Endothelial cell of umbilical vein (primary cell): ENCODE results near the gene SLC38A4. TPM values are rescaled to one million over a fixed set of nuclear protein-coding genes. Genes with fewer than 3 reads are reported as not detected.

Experiments
- BruUV-seq: library from RNA; stranded (reverse); fragments of 400-500 nt; replicated peaks from 2 replicates; lab custom pipeline; 2021; lab: Mats Ljungman, UMichigan
- CTCF ChIA-PET: fragments of 300-600, 350-600 bp; sonication (Branson Sonifier 250); formaldehyde crosslinking; loops from one replicate; lab custom pipeline; 2021; ENCODE audit warnings: antibody characterized with exemption, inconsistent platforms; lab: Charles Lee
- POLR2A ChIA-PET: fragments of 300-600, 350-600 bp; sonication (Branson Sonifier 250); formaldehyde crosslinking; loops from one replicate; lab custom pipeline; 2021; ENCODE audit warnings: antibody characterized with exemption, inconsistent platforms; lab: Charles Lee
- DNase-seq: peaks from one replicate; pipeline ENCODE4 v3.0.0-alpha.2; 2011; ENCODE audit warnings: low read depth, low spot score
- FAIRE-seq: peaks from 2 replicates; lab custom pipeline; 2011; peaks lifted over from hg19 to GRCh38; lab: Jason Lieb, UNC
- H2AFZ ChIP-seq: 2 replicates; pipeline ENCODE4 v1.6.0; 2012; ENCODE audit warnings: low read depth, low read length, control low read depth, inconsistent platforms
- H3K27ac ChIP-seq: 2 replicates; pipeline ENCODE4 v1.5.1; 2011; ENCODE audit warnings: low read depth, mild to moderate bottlenecking, control low read depth, low read length, moderate library complexity; ENCODE audit not compliant: insufficient read depth
- H3K27me3 ChIP-seq, 2 experiments: 2 replicates each; pipeline versions ENCODE4 v1.6.0 to v1.6.1; 2011; ENCODE audit warnings: low read length in 2 of 2, mixed read lengths in 1 of 2; ENCODE audit not compliant: control insufficient read depth in 2 of 2, insufficient read depth in 2 of 2
- H3K36me3 ChIP-seq, 2 experiments: 2 replicates in 1 of 2; 3 replicates in 1 of 2; pipeline ENCODE4 v1.5.1; 2011; ENCODE audit warnings: low read length in 2 of 2, mild to moderate bottlenecking in 1 of 2, moderate library complexity in 1 of 2; ENCODE audit not compliant: control insufficient read depth in 2 of 2, insufficient read depth in 2 of 2; ENCODE audit errors: extremely low read depth in 1 of 2
- H3K4me1 ChIP-seq: 3 replicates; pipeline ENCODE4 v1.5.1; 2011; ENCODE audit warnings: mild to moderate bottlenecking, low read length; ENCODE audit not compliant: control insufficient read depth, insufficient read depth; ENCODE audit errors: extremely low read depth
- H3K4me2 ChIP-seq: 2 replicates; pipeline ENCODE4 v1.6.1; 2011; ENCODE audit warnings: low read length, control low read depth, mixed read lengths; ENCODE audit not compliant: insufficient read depth
- H3K4me3 ChIP-seq, 3 experiments: fragments of 200-600 bp in 1 of 3; sonication (generic), shearing (Covaris generic) in 1 of 3; replicated peaks in 1 of 3; 2 replicates each; pipeline ENCODE4 v1.5.1; 2011 to 2016; ENCODE audit warnings: control low read depth in 3 of 3, low read length in 3 of 3, mild to moderate bottlenecking in 2 of 3, inconsistent platforms in 1 of 3, low read depth in 1 of 3, moderate library complexity in 1 of 3; ENCODE audit not compliant: insufficient read depth in 1 of 3
- H3K79me2 ChIP-seq: 2 replicates; pipeline ENCODE4 v1.6.0; 2012; ENCODE audit warnings: low read length, inconsistent platforms; ENCODE audit not compliant: control insufficient read depth, insufficient read depth
- H3K9ac ChIP-seq: replicated peaks from 2 replicates; pipeline ENCODE3; 2011; ENCODE audit warnings: low read length, control low read depth; ENCODE audit not compliant: insufficient read depth; ENCODE audit errors: extremely low read depth
- H3K9me1 ChIP-seq: replicated peaks from 3 replicates; pipeline ENCODE4 v1.6.0; 2011; ENCODE audit warnings: mild to moderate bottlenecking, low read length; ENCODE audit not compliant: control insufficient read depth, insufficient read depth; ENCODE audit errors: extremely low read depth
- H3K9me3 ChIP-seq: replicated peaks from 2 replicates; pipeline ENCODE4 v1.5.1; 2012; ENCODE audit warnings: low read length, inconsistent platforms; ENCODE audit not compliant: control insufficient read depth, insufficient read depth
- H4K20me1 ChIP-seq: replicated peaks from 2 replicates; pipeline ENCODE3; 2011; ENCODE audit warnings: mild to moderate bottlenecking, low read length; ENCODE audit not compliant: control insufficient read depth, insufficient read depth; ENCODE audit errors: extremely low read depth
- CTCF ChIP-seq, 2 donors: IDR thresholded peaks; 1 replicate in 1 of 2; 2 replicates in 1 of 2; pipeline ENCODE4 v1.5.1; 2011; ENCODE audit warnings: low read length in 2 of 2, mild to moderate bottlenecking in 2 of 2, moderate library complexity in 2 of 2, control low read depth in 1 of 2, inconsistent platforms in 1 of 2, low read depth in 1 of 2; ENCODE audit not compliant: insufficient read depth in 1 of 2; ENCODE audit errors: extremely low read depth in 1 of 2
- EZH2 ChIP-seq: IDR thresholded peaks from 2 replicates; pipeline ENCODE4 v1.6.1; 2012; ENCODE audit warnings: borderline replicate concordance, low read depth, mild to moderate bottlenecking, moderate library complexity, low read length, inconsistent platforms; ENCODE audit not compliant: severe bottlenecking
- FOS ChIP-seq: IDR thresholded peaks from 2 replicates; pipeline ENCODE4 v1.6.1; 2011; ENCODE audit warnings: mild to moderate bottlenecking, low read length, moderate library complexity, borderline replicate concordance; ENCODE audit not compliant: insufficient read depth
- GATA2 ChIP-seq: IDR thresholded peaks from 2 replicates; pipeline ENCODE4 v1.7.0; 2011; ENCODE audit warnings: low read depth, mild to moderate bottlenecking, moderate library complexity, mixed read lengths, low read length; ENCODE audit not compliant: insufficient read length, insufficient read depth
- JUN ChIP-seq: IDR thresholded peaks from 2 replicates; pipeline ENCODE4 v1.6.1; 2011; ENCODE audit warnings: borderline replicate concordance, low read depth; ENCODE audit not compliant: insufficient read length, insufficient read depth
- MYC ChIP-seq: IDR thresholded peaks from one replicate; pipeline ENCODE4 v1.6.1; 2011; ENCODE audit warnings: mild to moderate bottlenecking, low read depth, low read length
- POLR2A ChIP-seq: IDR thresholded peaks from 2 replicates; pipeline ENCODE4 v1.6.1; 2012; ENCODE audit warnings: low read depth, mild to moderate bottlenecking, control low read depth, low read length
- POLR2AphosphoS5 ChIP-seq: IDR thresholded peaks from 2 replicates; pipeline ENCODE4 v1.6.1; 2012; ENCODE audit warnings: low read depth, mild to moderate bottlenecking, control low read depth, low read length, moderate library complexity; ENCODE audit not compliant: insufficient read depth
- dilution Hi-C: fragments of 300-500 bp; cut with MboI; formaldehyde crosslinking; loops from one replicate; pipeline ENCODE4 v1.15.0; 2019; ENCODE audit warnings: low sequenced_read_pairs; ENCODE audit not compliant: extremely low pct_ligation_motif_present
- intact Hi-C: fragments of 100-400 bp; cut with micrococcal nuclease; formaldehyde crosslinking; loops from one replicate; pipeline ENCODE4 v1.10.0; 2022
- polyA plus RNA-seq, 4 experiments: library from polyadenylated mRNA; depleted of rRNA in 3 of 4; stranded (reverse) in 3 of 4; unstranded in 1 of 4; fragments of >200 nt; gene quantifications; 2 replicates each; pipeline versions ENCODE4 v1.2.1 to v1.2.3, GENCODE V29; 2011 to 2012; ENCODE audit warnings: missing spikeins in 1 of 4
- total RNA-seq: library from RNA; stranded (reverse); gene quantifications from 2 replicates; pipeline ENCODE4 v1.2.3, GENCODE V29; 2021
- TF ChIP-seq, protein P1 (sequence below): IDR thresholded peaks from 2 replicates; pipeline ENCODE4 v1.6.1; 2011; ENCODE audit not compliant: insufficient read depth, insufficient read length

SLC38A4 gene
- total and polyA plus RNA-seq, 2 donors (not counting 3 experiments of a cell fraction or from before 2014, with no cell fraction given), result 0.36 to 0.66 TPM

DNA sequence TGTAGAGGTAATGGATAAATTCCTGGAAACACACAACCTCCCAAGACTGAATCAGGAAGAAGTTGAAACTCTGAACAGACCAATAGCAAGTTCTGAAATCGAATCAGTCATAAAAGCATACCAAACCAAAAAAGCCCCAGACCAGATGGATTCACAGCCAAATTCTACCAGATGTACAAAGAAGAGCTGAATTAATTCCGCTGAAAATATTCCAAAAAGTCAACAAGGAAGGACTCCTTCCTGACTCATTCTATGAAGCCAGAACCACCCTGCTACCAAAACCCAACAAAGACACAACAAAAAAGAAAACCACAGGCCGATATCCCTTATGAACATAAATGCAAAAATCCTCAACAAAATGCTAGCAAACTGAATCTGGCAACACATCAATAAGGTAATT lies 81.5 kb downstream of the SLC38A4 start:
- Histone ChIP-seq H3K36me3 (no peaks in the 10 kb centered on the region), H3K79me2 (no peaks in the 10 kb centered on the region), H3K9ac (no peak overlapping the region), H3K27me3 (no peaks in the 10 kb centered on the region), H3K4me1 (no peaks in the 10 kb centered on the region), H4K20me1 (no peaks in the 10 kb centered on the region), H3K27ac (no peak overlapping the region), H3K9me3 (no peaks in the 10 kb centered on the region), H2AFZ (no peak overlapping the region), H3K4me3 (no peak overlapping the region), H3K9me1 (no peaks in the 10 kb centered on the region), H3K4me2 (no peak overlapping the region)
- dilution Hi-C loops, result no loop called here
- ChIA-PET POLR2A (no interaction called here), CTCF (no interaction called here)
- intact Hi-C loops, result no loop called here
- no TSS peak for BruUV-seq
- TF ChIP-seq FOS (no peak), EZH2 (no peak), MYC (no peak), GATA2 (no peak), POLR2A (no peak), CTCF (IDR thresholded peaks at IDR 0.05; ENCODE audit: extremely low read depth in 1 of 2, insufficient read depth in 1 of 2, low read depth in 1 of 2, low read length in 2 of 2) (no peak), POLR2AphosphoS5 (no peak), JUN (no peak)
- TF ChIP-seq, protein P1, sequence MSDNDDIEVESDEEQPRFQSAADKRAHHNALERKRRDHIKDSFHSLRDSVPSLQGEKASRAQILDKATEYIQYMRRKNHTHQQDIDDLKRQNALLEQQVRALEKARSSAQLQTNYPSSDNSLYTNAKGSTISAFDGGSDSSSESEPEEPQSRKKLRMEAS, result no peak
- FAIRE-seq (no peak), DNase-seq (no peak)
